HL-60 (cell line): ENCODE data around the gene AVEN.

Source experiments
- DNase-seq, 2 experiments: peaks; one replicate each; pipeline ENCODE4 v3.0.0-alpha.2; 2010 to 2020; ENCODE audit warnings: low read depth in 1 of 2, low spot score in 1 of 2
- H3K27ac ChIP-seq: fragments of 250-450 bp; sonication (Bioruptor Pico); replicated peaks from 2 replicates; pipeline ENCODE4 v1.5.1; 2020; ENCODE audit warnings: mild to moderate bottlenecking, moderate library complexity
- H3K27me3 ChIP-seq: fragments of 250-450 bp; sonication (Bioruptor Pico); 2 replicates; pipeline ENCODE4 v1.5.1; 2021; ENCODE audit warnings: mild to moderate bottlenecking, moderate library complexity; ENCODE audit not compliant: insufficient read depth, poor library complexity, severe bottlenecking
- H3K4me3 ChIP-seq: replicated peaks from 2 replicates; pipeline ENCODE4 v1.5.1; 2011; ENCODE audit warnings: mild to moderate bottlenecking, control low read depth, low read length; ENCODE audit not compliant: insufficient read depth
- GABPA ChIP-seq: IDR thresholded peaks from 2 replicates; pipeline ENCODE4 v1.6.1; 2012; ENCODE audit warnings: low read depth
- POLR2AphosphoS5 ChIP-seq: IDR thresholded peaks from 2 replicates; pipeline ENCODE4 v1.6.1; 2012; ENCODE audit warnings: low read depth
- SPI1 ChIP-seq: IDR thresholded peaks from 2 replicates; pipeline ENCODE4 v1.6.1; 2012; ENCODE audit warnings: low read depth, mild to moderate bottlenecking, borderline replicate concordance
- TF ChIP-seq, protein P1 (sequence below): IDR thresholded peaks from one replicate; pipeline ENCODE4 v1.5.1; 2011; ENCODE audit warnings: low read length, control low read depth, inconsistent platforms; ENCODE audit not compliant: insufficient read depth
- TF ChIP-seq, protein P2 (sequence below): IDR thresholded peaks from 2 replicates; pipeline ENCODE4 v1.6.1; 2012; ENCODE audit warnings: low read depth; ENCODE audit not compliant: insufficient replicate concordance

Gene AVEN

DNA sequence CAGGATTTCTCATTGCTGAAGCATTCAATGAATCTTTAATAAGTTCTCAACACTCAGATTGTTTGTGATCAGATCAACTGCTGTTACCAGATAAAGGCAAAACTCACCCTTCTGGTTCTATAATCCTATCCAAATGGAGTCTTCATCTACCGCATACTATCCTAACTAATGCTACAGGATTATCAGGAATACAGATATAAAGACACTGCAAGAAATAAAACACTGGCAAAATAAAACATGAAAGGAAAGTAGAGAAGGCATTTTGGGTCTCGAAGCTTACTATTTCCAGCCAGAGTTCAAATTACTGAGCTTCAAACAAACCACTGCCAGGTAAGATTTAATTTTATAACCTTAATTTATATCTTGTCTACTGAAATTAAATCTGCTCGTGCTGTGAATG lies 70.2 kb downstream of the AVEN start:
- TF ChIP-seq POLR2AphosphoS5 (no peak), SPI1 (no peak), GABPA (no peak)
- TF ChIP-seq, protein P1, sequence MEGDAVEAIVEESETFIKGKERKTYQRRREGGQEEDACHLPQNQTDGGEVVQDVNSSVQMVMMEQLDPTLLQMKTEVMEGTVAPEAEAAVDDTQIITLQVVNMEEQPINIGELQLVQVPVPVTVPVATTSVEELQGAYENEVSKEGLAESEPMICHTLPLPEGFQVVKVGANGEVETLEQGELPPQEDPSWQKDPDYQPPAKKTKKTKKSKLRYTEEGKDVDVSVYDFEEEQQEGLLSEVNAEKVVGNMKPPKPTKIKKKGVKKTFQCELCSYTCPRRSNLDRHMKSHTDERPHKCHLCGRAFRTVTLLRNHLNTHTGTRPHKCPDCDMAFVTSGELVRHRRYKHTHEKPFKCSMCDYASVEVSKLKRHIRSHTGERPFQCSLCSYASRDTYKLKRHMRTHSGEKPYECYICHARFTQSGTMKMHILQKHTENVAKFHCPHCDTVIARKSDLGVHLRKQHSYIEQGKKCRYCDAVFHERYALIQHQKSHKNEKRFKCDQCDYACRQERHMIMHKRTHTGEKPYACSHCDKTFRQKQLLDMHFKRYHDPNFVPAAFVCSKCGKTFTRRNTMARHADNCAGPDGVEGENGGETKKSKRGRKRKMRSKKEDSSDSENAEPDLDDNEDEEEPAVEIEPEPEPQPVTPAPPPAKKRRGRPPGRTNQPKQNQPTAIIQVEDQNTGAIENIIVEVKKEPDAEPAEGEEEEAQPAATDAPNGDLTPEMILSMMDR: no peak
- TF ChIP-seq, protein P2, sequence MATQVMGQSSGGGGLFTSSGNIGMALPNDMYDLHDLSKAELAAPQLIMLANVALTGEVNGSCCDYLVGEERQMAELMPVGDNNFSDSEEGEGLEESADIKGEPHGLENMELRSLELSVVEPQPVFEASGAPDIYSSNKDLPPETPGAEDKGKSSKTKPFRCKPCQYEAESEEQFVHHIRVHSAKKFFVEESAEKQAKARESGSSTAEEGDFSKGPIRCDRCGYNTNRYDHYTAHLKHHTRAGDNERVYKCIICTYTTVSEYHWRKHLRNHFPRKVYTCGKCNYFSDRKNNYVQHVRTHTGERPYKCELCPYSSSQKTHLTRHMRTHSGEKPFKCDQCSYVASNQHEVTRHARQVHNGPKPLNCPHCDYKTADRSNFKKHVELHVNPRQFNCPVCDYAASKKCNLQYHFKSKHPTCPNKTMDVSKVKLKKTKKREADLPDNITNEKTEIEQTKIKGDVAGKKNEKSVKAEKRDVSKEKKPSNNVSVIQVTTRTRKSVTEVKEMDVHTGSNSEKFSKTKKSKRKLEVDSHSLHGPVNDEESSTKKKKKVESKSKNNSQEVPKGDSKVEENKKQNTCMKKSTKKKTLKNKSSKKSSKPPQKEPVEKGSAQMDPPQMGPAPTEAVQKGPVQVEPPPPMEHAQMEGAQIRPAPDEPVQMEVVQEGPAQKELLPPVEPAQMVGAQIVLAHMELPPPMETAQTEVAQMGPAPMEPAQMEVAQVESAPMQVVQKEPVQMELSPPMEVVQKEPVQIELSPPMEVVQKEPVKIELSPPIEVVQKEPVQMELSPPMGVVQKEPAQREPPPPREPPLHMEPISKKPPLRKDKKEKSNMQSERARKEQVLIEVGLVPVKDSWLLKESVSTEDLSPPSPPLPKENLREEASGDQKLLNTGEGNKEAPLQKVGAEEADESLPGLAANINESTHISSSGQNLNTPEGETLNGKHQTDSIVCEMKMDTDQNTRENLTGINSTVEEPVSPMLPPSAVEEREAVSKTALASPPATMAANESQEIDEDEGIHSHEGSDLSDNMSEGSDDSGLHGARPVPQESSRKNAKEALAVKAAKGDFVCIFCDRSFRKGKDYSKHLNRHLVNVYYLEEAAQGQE: no peak
- DNase-seq: no peak
- H3K27me3 ChIP-seq: no peaks in the 10 kb centered on the region
- no peak overlapping the region for H3K27ac ChIP-seq
- H3K4me3 ChIP-seq: no peak overlapping the region

DNA sequence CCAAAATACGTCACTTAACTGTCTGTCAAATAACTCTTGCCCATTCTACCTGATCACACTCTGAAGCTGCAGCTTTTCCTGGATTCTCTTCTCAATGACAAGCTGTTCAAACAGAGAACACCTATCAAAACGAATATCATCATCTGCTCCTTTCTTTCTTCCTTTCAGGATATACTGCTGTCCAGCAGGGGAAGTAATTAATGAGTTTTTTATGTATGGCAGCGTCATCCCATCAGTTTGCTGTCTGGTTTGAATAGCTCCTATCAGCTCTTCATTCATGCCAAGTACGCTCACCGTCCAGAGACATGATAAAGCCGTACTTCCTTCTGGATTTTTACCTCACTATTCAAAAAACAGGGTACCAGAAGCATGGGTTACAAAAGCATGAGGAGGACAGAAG lies 70.8 kb downstream of the AVEN start, which contains the start of gene CHRM5:
CHRM5 (plus strand) TSS at position 274 of the 400 bp plus-strand sequence. CDS start 94,221 bp downstream, outside the sequence.
- H3K27ac ChIP-seq: no peak within 1 kb of the TSS
- H3K27me3 ChIP-seq: no peaks in the 10 kb centered on the region
- no peak for DNase-seq
- TF ChIP-seq POLR2AphosphoS5 (no peak), SPI1 (no peak), GABPA (no peak)
- TF ChIP-seq, protein P1: no peak
- TF ChIP-seq, protein P2: no peak
- H3K4me3 ChIP-seq: no peak within 1 kb of the TSS

DNA sequence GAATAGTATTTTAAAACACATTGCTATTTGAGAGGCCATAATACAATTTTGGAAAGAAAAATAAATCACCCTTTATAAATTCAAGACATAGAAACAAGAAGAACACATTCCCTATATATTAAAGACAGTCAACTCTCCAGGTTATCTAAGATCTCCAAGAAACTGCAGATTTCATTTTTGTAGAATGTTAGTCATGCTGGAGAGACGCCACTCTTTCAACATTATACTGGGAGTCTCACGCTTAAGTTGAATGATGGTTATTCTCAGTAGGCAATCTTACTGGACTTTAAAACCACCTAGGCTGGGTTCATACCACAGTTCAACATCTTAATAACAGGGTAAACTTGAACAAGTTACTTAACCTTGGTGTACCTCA lies 74.4 kb downstream of the AVEN start:
- no peaks in the 10 kb centered on the region for H3K27me3 ChIP-seq
- TF ChIP-seq, protein P2: no peak
- DNase-seq: no peak
- no peak overlapping the region for H3K27ac ChIP-seq
- H3K4me3 ChIP-seq: no peak overlapping the region
